Suprapubic skin (tissue), 3 donors: Measurements from ENCODE around the gene BLOC1S1.

Experiments
- CTCF ChIP-seq, 2 donors: fragments of 200-600 bp in 1 of 2; fragments of 450-650 bp in 1 of 2; sonication (generic) in 1 of 2; IDR thresholded peaks; one replicate each; pipeline ENCODE4 v1.5.1; 2016 to 2019; ENCODE audit warnings: antibody characterized with exemption in 2 of 2, mild to moderate bottlenecking in 1 of 2, moderate library complexity in 1 of 2
- POLR2A ChIP-seq, 2 donors: fragments of 450-650 bp; IDR thresholded peaks; one replicate each; pipeline ENCODE4 v1.6.1; 2017; ENCODE audit warnings: antibody characterized with exemption in 2 of 2, mild to moderate bottlenecking in 2 of 2, moderate library complexity in 2 of 2

- TF ChIP-seq CTCF (IDR thresholded peaks at IDR 0.05) (no peak), POLR2A (IDR thresholded peaks at IDR 0.05) (no peak)
These were observed 27.8 kb downstream of the BLOC1S1 start for GRCh38 chr12:55743406-55744339.
